ENCODE results near the gene ANP32B.

The ANP32B gene

DNA sequence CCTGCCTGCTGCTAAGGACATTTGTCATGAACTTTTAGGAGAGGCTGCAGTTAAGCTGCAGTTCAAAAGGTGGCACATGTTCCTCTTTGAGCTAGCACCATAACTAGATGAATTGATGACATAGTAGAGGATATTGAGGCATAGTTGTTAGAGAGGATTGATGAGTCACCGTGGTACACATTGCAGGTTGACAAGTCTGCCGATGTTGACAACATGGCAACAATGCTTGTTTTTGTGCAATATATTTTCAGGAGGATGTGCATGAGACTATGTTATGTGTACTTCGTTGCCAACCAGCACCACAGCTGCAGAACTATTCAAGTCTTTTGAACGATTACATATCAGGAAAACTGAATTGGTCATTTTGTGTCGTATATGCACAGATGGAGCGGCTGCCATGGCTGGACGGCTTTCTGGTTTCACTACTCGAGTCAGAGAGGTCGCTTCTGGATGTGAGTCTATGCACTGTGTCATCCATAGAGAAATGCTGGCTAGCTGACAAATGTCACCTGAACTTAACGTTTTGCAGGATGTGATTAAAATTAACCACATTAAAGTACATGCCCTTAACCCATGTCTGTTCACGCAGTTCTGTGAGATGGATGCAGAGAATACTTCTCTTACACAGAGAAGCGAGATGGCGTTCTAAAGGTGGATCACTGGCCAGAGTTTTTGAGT lies 24.2 kb downstream of the ANP32B start:
- TF ChIP-seq POLR2AphosphoS5 (IDR thresholded peaks at IDR 0.05; ENCODE audit: low read depth, low read length) (no peak), TAF1 (IDR thresholded peaks at IDR 0.05; ENCODE audit: borderline replicate concordance, insufficient read depth, low read length) (no peak)
- TF ChIP-seq, protein P1, sequence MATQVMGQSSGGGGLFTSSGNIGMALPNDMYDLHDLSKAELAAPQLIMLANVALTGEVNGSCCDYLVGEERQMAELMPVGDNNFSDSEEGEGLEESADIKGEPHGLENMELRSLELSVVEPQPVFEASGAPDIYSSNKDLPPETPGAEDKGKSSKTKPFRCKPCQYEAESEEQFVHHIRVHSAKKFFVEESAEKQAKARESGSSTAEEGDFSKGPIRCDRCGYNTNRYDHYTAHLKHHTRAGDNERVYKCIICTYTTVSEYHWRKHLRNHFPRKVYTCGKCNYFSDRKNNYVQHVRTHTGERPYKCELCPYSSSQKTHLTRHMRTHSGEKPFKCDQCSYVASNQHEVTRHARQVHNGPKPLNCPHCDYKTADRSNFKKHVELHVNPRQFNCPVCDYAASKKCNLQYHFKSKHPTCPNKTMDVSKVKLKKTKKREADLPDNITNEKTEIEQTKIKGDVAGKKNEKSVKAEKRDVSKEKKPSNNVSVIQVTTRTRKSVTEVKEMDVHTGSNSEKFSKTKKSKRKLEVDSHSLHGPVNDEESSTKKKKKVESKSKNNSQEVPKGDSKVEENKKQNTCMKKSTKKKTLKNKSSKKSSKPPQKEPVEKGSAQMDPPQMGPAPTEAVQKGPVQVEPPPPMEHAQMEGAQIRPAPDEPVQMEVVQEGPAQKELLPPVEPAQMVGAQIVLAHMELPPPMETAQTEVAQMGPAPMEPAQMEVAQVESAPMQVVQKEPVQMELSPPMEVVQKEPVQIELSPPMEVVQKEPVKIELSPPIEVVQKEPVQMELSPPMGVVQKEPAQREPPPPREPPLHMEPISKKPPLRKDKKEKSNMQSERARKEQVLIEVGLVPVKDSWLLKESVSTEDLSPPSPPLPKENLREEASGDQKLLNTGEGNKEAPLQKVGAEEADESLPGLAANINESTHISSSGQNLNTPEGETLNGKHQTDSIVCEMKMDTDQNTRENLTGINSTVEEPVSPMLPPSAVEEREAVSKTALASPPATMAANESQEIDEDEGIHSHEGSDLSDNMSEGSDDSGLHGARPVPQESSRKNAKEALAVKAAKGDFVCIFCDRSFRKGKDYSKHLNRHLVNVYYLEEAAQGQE (IDR thresholded peaks at IDR 0.05; ENCODE audit: insufficient read depth in 1 of 2, low read depth in 2 of 2, low read length in 2 of 2): no peak

GRCh38 chr9:98008764-98009163 lies 25.6 kb downstream of the ANP32B start:
- TF ChIP-seq POLR2AphosphoS5 (IDR thresholded peaks at IDR 0.05; ENCODE audit: low read depth, low read length): no peak
- TF ChIP-seq, protein P1 (IDR thresholded peaks at IDR 0.05; ENCODE audit: insufficient read depth in 1 of 2, low read depth in 2 of 2, low read length in 2 of 2): no peak
- no peak for TF ChIP-seq FOXP2 (optimal IDR thresholded peaks at IDR 0.05; ENCODE audit: borderline replicate concordance, extremely low read depth, extremely low read length, insufficient read depth)
- no peak for TF ChIP-seq SIN3A (IDR thresholded peaks at IDR 0.05; ENCODE audit: borderline replicate concordance, insufficient read depth, low read length)
- TF ChIP-seq TAF1 (IDR thresholded peaks at IDR 0.05; ENCODE audit: borderline replicate concordance, insufficient read depth, low read length): no peak

DNA sequence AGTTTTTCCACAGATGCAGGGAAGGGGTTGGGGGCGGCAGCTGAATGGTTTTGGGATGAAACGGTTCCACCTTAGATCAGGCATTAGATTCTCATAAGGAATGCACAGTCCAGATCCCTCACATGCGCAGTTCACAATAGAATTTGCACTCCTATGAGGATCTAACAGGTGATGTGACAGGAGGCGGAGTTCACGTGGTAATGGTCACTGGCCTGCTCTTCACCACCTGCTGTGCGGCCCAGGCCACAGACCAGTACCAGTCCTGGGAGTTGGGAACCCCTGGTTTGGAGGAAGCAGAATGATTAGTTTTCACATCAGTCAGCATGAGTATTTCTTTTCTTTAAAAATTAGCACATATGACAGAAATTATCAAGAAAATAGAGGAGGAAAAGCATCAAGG lies 26.3 kb downstream of the ANP32B start:
- TF ChIP-seq POLR2AphosphoS5 (IDR thresholded peaks at IDR 0.05; ENCODE audit: low read depth, low read length) (no peak), SIN3A (IDR thresholded peaks at IDR 0.05; ENCODE audit: borderline replicate concordance, insufficient read depth, low read length) (no peak), TAF1 (IDR thresholded peaks at IDR 0.05; ENCODE audit: borderline replicate concordance, insufficient read depth, low read length) (no peak), FOXP2 (optimal IDR thresholded peaks at IDR 0.05; ENCODE audit: borderline replicate concordance, extremely low read depth, extremely low read length, insufficient read depth) (no peak)
- TF ChIP-seq, protein P1 (IDR thresholded peaks at IDR 0.05; ENCODE audit: insufficient read depth in 1 of 2, low read depth in 2 of 2, low read length in 2 of 2): no peak

- TF ChIP-seq TAF1 (IDR thresholded peaks at IDR 0.05; ENCODE audit: borderline replicate concordance, insufficient read depth, low read length): no peak
- no peak for TF ChIP-seq FOXP2 (optimal IDR thresholded peaks at IDR 0.05; ENCODE audit: borderline replicate concordance, extremely low read depth, extremely low read length, insufficient read depth)
- no peak for TF ChIP-seq SIN3A (IDR thresholded peaks at IDR 0.05; ENCODE audit: borderline replicate concordance, insufficient read depth, low read length)
- no peak for TF ChIP-seq POLR2AphosphoS5 (IDR thresholded peaks at IDR 0.05; ENCODE audit: low read depth, low read length)
- TF ChIP-seq, protein P1 (IDR thresholded peaks at IDR 0.05; ENCODE audit: insufficient read depth in 1 of 2, low read depth in 2 of 2, low read length in 2 of 2): no peak
These were observed 26.8 kb downstream of the ANP32B start for GRCh38 chr9:98009936-98010335.

DNA sequence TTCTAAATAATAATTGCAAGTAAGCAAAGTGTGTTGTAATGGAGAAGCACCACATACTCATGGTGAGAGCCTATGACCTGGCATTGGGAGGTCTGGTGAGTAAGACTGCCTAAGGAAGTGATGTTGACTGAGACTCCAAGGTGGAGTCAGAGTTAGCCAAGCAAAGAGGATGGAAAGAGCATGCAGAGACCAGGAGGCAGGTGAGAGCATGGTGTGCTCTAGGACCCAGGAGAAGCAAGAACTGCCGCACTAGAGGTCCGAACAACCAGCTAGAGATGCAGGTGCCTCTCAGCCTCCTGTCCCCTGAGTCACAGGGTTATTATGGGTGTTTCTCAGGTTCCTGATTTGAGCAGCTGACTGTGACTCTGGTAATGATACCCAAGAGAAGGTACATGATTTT lies 27.3 kb downstream of the ANP32B start:
- TF ChIP-seq, protein P1 (IDR thresholded peaks at IDR 0.05; ENCODE audit: insufficient read depth in 1 of 2, low read depth in 2 of 2, low read length in 2 of 2): no peak
- no peak for TF ChIP-seq TAF1 (IDR thresholded peaks at IDR 0.05; ENCODE audit: borderline replicate concordance, insufficient read depth, low read length)
- no peak for TF ChIP-seq SIN3A (IDR thresholded peaks at IDR 0.05; ENCODE audit: borderline replicate concordance, insufficient read depth, low read length)
- TF ChIP-seq FOXP2 (optimal IDR thresholded peaks at IDR 0.05; ENCODE audit: borderline replicate concordance, extremely low read depth, extremely low read length, insufficient read depth): no peak
- TF ChIP-seq POLR2AphosphoS5 (IDR thresholded peaks at IDR 0.05; ENCODE audit: low read depth, low read length): no peak

Data from PFSK-1 (cell line).